Measurements from ENCODE around the gene PLCB1.
"Not testable (repeated sequence)": the region's sequence is repeated elsewhere in the genome, so short reads cannot be mapped to it uniquely, and the experiment has no call there.

The PLCB1 gene

GRCh38 chr20:8131598-8132483, at the start of gene PLCB1:
TSS of gene PLCB1 (plus strand) at chr20:8132266. CDS start at chr20:8132652, 386 bp downstream.
- no peak for FAIRE-seq
- peak; percentile 93 for DNase-seq (ENCODE audit: low spot score)

GRCh38 chr20:8082989-8083388, 49.1 kb upstream of the PLCB1 start:
- DNase-seq (ENCODE audit: low spot score) = no peak

GRCh38 chr20:8089668-8090067, 42.4 kb upstream of the PLCB1 start:
- no peak for FAIRE-seq
- no peak for DNase-seq (ENCODE audit: low spot score)

More at GRCh38 chr20:8082989-8083388, 49.1 kb upstream of the PLCB1 start:
- no peak for FAIRE-seq

- FAIRE-seq (no peak), DNase-seq (ENCODE audit: low spot score) (no peak)
Measured at GRCh38 chr20:8094415-8094818, 37.6 kb upstream of the PLCB1 start.

- DNase-seq (ENCODE audit: low spot score) (no peak), FAIRE-seq (no peak)
Measured at GRCh38 chr20:8094850-8095249, 37.2 kb upstream of the PLCB1 start.

GRCh38 chr20:8095648-8096572, 36.2 kb upstream of the PLCB1 start:
- DNase-seq (ENCODE audit: low spot score) = no peak
- no peak for FAIRE-seq

GRCh38 chr20:8097307-8097706, 34.8 kb upstream of the PLCB1 start:
- no peak for DNase-seq (ENCODE audit: low spot score)
- no peak for FAIRE-seq

- no peak for FAIRE-seq
Measured at GRCh38 chr20:8104252-8104651, 27.8 kb upstream of the PLCB1 start.

GRCh38 chr20:8114612-8115011, 17.5 kb upstream of the PLCB1 start:
- not testable (repeated sequence) for FAIRE-seq; DNase-seq (ENCODE audit: low spot score)

More at GRCh38 chr20:8104252-8104651, 27.8 kb upstream of the PLCB1 start:
- no peak for DNase-seq (ENCODE audit: low spot score)

GRCh38 chr20:8115436-8115835, 16.6 kb upstream of the PLCB1 start:
- no peak for FAIRE-seq
- DNase-seq (ENCODE audit: low spot score) = no peak

- no peak for FAIRE-seq
Measured at GRCh38 chr20:8116067-8116811, 15.8 kb upstream of the PLCB1 start.

GRCh38 chr20:8117636-8118035, 14.4 kb upstream of the PLCB1 start:
- DNase-seq (ENCODE audit: low spot score) (no peak), FAIRE-seq (no peak)

More at GRCh38 chr20:8116067-8116811, 15.8 kb upstream of the PLCB1 start:
- no peak for DNase-seq (ENCODE audit: low spot score)

- FAIRE-seq (no peak), DNase-seq (ENCODE audit: low spot score) (no peak)
Measured at GRCh38 chr20:8118039-8118438, 14.0 kb upstream of the PLCB1 start.

- FAIRE-seq (no peak), DNase-seq (ENCODE audit: low spot score) (no peak)
Measured at GRCh38 chr20:8118760-8119159, 13.3 kb upstream of the PLCB1 start.

- DNase-seq (ENCODE audit: low spot score) (no peak), FAIRE-seq (no peak)
Measured at GRCh38 chr20:8121666-8122065, 10.4 kb upstream of the PLCB1 start.

GRCh38 chr20:8124639-8125038, 7.4 kb upstream of the PLCB1 start:
- FAIRE-seq = no peak

GRCh38 chr20:8126181-8126580, 5.9 kb upstream of the PLCB1 start:
- no peak for DNase-seq (ENCODE audit: low spot score)
- no peak for FAIRE-seq

More at GRCh38 chr20:8124639-8125038, 7.4 kb upstream of the PLCB1 start:
- no peak for DNase-seq (ENCODE audit: low spot score)

- FAIRE-seq (no peak), DNase-seq (ENCODE audit: low spot score) (no peak)
Measured at GRCh38 chr20:8126841-8127378, 5.2 kb upstream of the PLCB1 start.

GRCh38 chr20:8127553-8128255, 4.4 kb upstream of the PLCB1 start:
- DNase-seq (ENCODE audit: low spot score) (no peak), FAIRE-seq (no peak)

Measured in urothelium cell line (cell line).